MCF 10A (cell line): ENCODE measurements around the gene HPGD. TPM values are rescaled to one million over a fixed set of nuclear protein-coding genes. Genes with fewer than 3 reads are reported as not detected.

Experiments used
- BruUV-seq: library from RNA; stranded (reverse); fragments of 400-500 nt; replicated peaks from 2 replicates; lab custom pipeline; 2021; lab: Mats Ljungman, UMichigan
- CTCF ChIA-PET: fragments of 300-600 bp; sonication (Branson Sonifier 250); formaldehyde crosslinking; extraction: SDS; loops from one replicate; lab custom pipeline; 2021; ENCODE audit warnings: antibody characterized with exemption, inconsistent platforms; lab: Yijun Ruan, JAX
- POLR2A ChIA-PET: fragments of 300-600, 350-650 bp; sonication (Branson Sonifier 250); formaldehyde crosslinking; extraction: SDS; loops from one replicate; lab custom pipeline; 2020; ENCODE audit warnings: antibody characterized with exemption, inconsistent platforms; lab: Yijun Ruan, JAX
- DNase-seq: peaks from one replicate; pipeline ENCODE4 v3.0.0-alpha.2; 2018; ENCODE audit not compliant: unreplicated experiment
- H3K27ac Mint-ChIP-seq: one replicate; pipeline ENCODE4 v1.8.0; 2022; ENCODE audit warnings: mild to moderate bottlenecking, low read depth, mixed read lengths; ENCODE audit not compliant: unreplicated experiment
- H3K27me3 Mint-ChIP-seq: one replicate; pipeline ENCODE4 v1.8.0; 2022; ENCODE audit warnings: mixed read lengths; ENCODE audit not compliant: insufficient read depth, unreplicated experiment
- H3K36me3 Mint-ChIP-seq: one replicate; pipeline ENCODE4 v1.8.0; 2022; ENCODE audit warnings: mild to moderate bottlenecking, moderate library complexity, mixed read lengths; ENCODE audit not compliant: insufficient read depth, unreplicated experiment
- H3K4me1 Mint-ChIP-seq: one replicate; pipeline ENCODE4 v1.8.0; 2022; ENCODE audit warnings: mixed read lengths; ENCODE audit not compliant: insufficient read depth, unreplicated experiment
- H3K4me3 Mint-ChIP-seq: one replicate; pipeline ENCODE4 v1.8.0; 2022; ENCODE audit warnings: mild to moderate bottlenecking, moderate library complexity, mixed read lengths; ENCODE audit not compliant: unreplicated experiment
- H3K9me3 Mint-ChIP-seq: one replicate; pipeline ENCODE4 v1.8.0; 2022; ENCODE audit warnings: mixed read lengths; ENCODE audit not compliant: unreplicated experiment
- intact Hi-C: fragments of 100-400 bp; cut with micrococcal nuclease; formaldehyde crosslinking; loops from 2 replicates; pipeline ENCODE4 v1.14.1; 2022
- total RNA-seq: library from RNA; stranded (reverse); gene quantifications from 2 replicates; pipeline ENCODE4 v1.2.3, GENCODE V29; 2022
- TF ChIP-seq, protein P1 (sequence below): fragments of 200-600 bp; IDR thresholded peaks from one replicate; pipeline ENCODE4 v1.8.0; 2022; ENCODE audit warnings: antibody characterized with exemption, mild to moderate bottlenecking; ENCODE audit not compliant: unreplicated experiment

Gene HPGD
- total RNA-seq, 1 experiment from 2014 or later = 0.77 TPM

DNA sequence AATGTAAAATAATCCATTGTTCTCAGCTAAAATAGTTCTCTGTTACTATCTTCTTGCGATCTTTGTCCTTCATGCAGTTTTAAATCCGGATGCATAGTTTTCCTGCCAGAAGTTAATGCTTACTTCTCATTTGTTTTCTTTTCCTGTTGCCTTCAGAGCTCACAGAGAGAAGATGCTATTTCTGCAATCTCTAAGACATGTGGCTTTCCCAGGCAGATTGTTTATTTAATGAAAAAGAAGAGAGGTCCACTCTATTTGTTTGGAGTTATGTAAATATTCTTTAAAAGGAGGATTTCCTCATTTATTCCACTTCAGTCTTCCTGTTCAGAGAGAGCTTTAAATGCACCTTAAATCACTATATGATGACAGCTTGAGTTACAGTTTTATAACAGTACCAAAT, 39.3 kb upstream of the HPGD start:
- TF ChIP-seq, protein P1, sequence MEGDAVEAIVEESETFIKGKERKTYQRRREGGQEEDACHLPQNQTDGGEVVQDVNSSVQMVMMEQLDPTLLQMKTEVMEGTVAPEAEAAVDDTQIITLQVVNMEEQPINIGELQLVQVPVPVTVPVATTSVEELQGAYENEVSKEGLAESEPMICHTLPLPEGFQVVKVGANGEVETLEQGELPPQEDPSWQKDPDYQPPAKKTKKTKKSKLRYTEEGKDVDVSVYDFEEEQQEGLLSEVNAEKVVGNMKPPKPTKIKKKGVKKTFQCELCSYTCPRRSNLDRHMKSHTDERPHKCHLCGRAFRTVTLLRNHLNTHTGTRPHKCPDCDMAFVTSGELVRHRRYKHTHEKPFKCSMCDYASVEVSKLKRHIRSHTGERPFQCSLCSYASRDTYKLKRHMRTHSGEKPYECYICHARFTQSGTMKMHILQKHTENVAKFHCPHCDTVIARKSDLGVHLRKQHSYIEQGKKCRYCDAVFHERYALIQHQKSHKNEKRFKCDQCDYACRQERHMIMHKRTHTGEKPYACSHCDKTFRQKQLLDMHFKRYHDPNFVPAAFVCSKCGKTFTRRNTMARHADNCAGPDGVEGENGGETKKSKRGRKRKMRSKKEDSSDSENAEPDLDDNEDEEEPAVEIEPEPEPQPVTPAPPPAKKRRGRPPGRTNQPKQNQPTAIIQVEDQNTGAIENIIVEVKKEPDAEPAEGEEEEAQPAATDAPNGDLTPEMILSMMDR = no peak
- ChIA-PET POLR2A (no interaction called here), CTCF (no interaction called here)
- Mint-ChIP-seq H3K4me1 (peaks cover 4% of the 10 kb centered on the region), H3K36me3 (no peaks in the 10 kb centered on the region), H3K4me3 (no peak overlapping the region), H3K27ac (no peak overlapping the region), H3K27me3 (no peaks in the 10 kb centered on the region), H3K9me3 (no peaks in the 10 kb centered on the region)
- BruUV-seq = no TSS peak
- DNase-seq = peak; percentile 19
- intact Hi-C loops = no loop called here

DNA sequence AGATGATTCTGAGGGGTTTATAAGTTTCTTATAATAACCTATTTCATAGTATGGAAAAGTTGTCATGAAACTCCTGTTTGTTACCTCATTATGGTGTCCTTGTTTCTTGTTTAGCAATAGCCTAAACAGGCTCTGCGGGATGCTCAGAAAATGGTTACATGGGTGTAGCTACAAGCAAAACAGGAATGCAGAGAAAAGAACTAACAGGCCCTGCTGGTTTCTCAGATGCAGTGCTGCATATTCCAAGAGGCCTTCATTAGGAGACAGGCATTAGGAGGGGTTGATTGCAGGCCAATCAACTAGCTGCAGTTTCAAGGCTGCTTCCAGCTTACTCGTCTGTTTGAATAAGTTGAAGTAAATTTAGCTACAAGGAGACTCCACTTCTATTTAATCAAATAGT, 37.6 kb upstream of the HPGD start:
- TF ChIP-seq, protein P1 = no peak
- Mint-ChIP-seq H3K4me3 (no peak overlapping the region), H3K36me3 (no peaks in the 10 kb centered on the region), H3K27ac (no peak overlapping the region), H3K27me3 (no peaks in the 10 kb centered on the region), H3K9me3 (no peaks in the 10 kb centered on the region), H3K4me1 (peaks cover 4% of the 10 kb centered on the region)
- no TSS peak for BruUV-seq
- CTCF ChIA-PET = no interaction called here
- POLR2A ChIA-PET = no interaction called here
- intact Hi-C loops = no loop called here
- DNase-seq = no peak

DNA sequence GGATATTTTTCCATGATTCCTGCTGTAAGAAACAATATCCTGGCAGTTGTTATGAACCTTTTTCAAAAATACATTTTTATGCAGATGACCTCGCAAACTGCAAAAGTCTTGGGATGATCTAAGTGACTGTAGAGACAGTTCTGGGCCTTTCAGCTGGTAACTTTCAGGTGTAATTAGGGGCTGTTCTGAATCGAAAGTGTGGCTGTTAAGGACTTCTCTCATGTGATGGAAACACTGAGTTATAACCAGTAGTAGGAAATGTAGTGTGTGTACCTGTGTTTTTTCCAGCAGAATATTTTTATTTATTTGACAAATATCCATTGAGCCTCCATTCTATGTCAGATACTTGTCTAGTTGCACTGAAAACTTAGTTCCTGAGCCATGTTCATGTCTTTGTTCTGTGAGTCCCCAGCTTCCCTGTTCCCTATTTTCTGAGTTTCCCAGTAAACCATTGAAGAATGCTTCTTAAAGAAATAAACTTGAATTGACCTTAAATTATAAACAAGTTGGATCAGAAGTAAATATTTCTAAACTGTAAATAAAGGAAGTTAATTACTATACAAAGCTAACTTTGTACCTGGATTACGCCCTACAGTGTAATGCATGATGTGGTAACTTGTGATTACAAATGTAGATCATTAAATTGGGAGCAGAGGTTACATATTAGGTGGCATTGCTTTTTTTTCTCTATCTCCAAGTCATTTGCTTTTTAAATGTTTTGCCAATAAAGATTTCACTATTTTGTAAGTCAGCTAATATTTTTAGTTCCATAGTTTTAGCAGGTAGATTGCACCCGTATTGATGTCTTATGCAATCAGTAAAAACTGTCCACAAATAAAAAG, 33.7 kb upstream of the HPGD start:
- TF ChIP-seq, protein P1 = no peak
- peaks cover 5% of the 10 kb centered on the region for H3K9me3 Mint-ChIP-seq
- H3K4me3 Mint-ChIP-seq = no peak overlapping the region
- ChIA-PET POLR2A (no interaction called here), CTCF (interaction anchor here (1.0 kb wide), 2 partner anchors 21 to 188 kb away, joined by 3 read pairs; no protein-coding TSS in a partner anchor)
- intact Hi-C loops = no loop called here
- no peak overlapping the region for H3K27ac Mint-ChIP-seq
- no TSS peak for BruUV-seq
- peaks cover 8% of the 10 kb centered on the region for H3K4me1 Mint-ChIP-seq
- DNase-seq = no peak
- no peaks in the 10 kb centered on the region for H3K36me3 Mint-ChIP-seq
- H3K27me3 Mint-ChIP-seq = no peaks in the 10 kb centered on the region

DNA sequence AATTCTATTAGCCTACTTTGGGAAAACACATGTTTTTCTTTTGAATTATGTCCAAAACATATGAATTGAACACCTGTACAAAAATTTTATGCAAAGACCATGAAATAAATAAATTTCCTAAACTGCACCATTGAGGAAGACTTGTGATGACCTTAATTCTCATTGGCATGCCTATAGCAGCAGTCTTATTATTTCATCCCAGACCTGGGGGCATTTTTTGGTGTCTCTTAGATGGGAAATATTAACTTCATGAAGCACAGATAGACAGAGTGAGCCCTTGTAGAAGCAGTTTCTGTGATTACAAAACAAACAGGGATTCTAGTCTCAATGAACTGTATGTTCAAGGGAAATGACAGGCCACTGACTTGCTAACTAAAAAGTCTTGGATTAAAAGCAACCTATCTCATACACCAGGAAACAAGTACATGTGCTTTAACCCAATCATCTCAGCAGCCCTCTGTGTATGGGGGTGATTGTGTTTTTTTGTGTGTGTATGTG, 32.0 kb upstream of the HPGD start:
- H3K36me3 Mint-ChIP-seq = no peaks in the 10 kb centered on the region
- peaks cover 16% of the 10 kb centered on the region for H3K4me1 Mint-ChIP-seq
- no peak overlapping the region for H3K4me3 Mint-ChIP-seq
- peak overlapping the region; percentile 31 for H3K27ac Mint-ChIP-seq
- intact Hi-C loops = no loop called here
- ChIA-PET CTCF (interaction anchor here (0.7 kb wide), 1 partner anchor 893 kb away, joined by 3 read pairs; no protein-coding TSS in a partner anchor), POLR2A (interaction anchor here (0.7 to 1.5 kb wide), 2 partner anchors 15 to 1355 kb away, joined by 3 read pairs; no protein-coding TSS in a partner anchor)
- no TSS peak for BruUV-seq
- peak; percentile 26 for DNase-seq
- peaks cover 7% of the 10 kb centered on the region for H3K9me3 Mint-ChIP-seq
- H3K27me3 Mint-ChIP-seq = no peaks in the 10 kb centered on the region
- TF ChIP-seq, protein P1 = no peak
